ENCODE results near the gene SLC25A4.

The SLC25A4 gene

DNA sequence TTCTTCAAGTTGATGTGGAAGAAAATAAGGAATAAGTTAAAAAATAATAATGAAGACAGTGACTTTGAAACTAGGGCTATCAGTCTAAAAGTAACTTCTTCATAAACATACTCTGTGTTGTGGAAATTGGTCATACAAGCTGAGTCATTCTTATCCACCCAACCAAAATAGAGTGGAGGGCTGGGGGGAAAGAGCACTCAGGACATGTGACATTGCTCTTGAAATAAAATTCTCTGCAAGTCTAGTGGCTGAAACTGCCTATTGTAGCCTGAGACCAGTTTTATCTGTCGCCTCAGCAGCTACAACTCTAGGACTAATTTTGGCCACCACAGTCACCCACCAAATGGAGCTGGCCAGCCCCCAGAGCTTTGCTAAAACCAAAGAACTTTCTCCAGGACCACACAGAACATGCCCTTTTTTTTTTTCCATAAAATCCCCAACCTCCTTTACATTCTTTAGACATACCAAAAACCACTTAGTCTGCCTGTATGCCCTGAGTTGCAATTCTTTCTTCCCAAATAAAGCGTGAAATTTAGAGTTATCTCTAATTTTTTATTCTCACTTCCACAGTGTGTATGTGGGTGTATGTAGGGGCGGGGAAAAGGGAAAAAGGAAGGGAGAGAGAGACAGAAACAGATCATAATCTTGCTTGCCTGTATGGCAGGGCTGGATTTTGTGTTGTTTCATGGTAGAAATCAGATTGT lies 23.0 kb upstream of the SLC25A4 start:
- DNase-seq (ENCODE audit: low read depth): no peak
- TF ChIP-seq, protein P1, sequence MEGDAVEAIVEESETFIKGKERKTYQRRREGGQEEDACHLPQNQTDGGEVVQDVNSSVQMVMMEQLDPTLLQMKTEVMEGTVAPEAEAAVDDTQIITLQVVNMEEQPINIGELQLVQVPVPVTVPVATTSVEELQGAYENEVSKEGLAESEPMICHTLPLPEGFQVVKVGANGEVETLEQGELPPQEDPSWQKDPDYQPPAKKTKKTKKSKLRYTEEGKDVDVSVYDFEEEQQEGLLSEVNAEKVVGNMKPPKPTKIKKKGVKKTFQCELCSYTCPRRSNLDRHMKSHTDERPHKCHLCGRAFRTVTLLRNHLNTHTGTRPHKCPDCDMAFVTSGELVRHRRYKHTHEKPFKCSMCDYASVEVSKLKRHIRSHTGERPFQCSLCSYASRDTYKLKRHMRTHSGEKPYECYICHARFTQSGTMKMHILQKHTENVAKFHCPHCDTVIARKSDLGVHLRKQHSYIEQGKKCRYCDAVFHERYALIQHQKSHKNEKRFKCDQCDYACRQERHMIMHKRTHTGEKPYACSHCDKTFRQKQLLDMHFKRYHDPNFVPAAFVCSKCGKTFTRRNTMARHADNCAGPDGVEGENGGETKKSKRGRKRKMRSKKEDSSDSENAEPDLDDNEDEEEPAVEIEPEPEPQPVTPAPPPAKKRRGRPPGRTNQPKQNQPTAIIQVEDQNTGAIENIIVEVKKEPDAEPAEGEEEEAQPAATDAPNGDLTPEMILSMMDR (IDR thresholded peaks at IDR 0.05; ENCODE audit: control insufficient read depth, extremely low read depth, insufficient read depth): no peak
- H3K4me3 ChIP-seq (ENCODE audit: low read depth, low read length): no peak overlapping the region

DNA sequence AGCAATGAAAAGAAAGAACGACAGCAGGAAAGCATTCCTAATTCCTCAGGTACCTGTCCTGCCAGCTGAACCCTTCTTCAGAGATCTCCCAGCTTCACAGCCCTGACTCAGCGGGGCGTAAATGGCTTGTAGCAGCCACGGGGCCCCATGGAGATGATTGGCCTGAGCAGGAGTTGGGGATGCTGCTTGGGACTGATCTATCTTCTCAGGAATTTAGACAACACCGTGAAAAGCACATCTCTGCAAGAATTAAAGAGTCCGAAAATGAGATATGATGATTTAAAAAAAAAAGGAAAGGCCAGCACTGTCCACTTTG lies 22.5 kb upstream of the SLC25A4 start:
- DNase-seq (ENCODE audit: low read depth): no peak
- H3K4me3 ChIP-seq (ENCODE audit: low read depth, low read length): no peak overlapping the region
- TF ChIP-seq, protein P1 (IDR thresholded peaks at IDR 0.05; ENCODE audit: control insufficient read depth, extremely low read depth, insufficient read depth): no peak

DNA sequence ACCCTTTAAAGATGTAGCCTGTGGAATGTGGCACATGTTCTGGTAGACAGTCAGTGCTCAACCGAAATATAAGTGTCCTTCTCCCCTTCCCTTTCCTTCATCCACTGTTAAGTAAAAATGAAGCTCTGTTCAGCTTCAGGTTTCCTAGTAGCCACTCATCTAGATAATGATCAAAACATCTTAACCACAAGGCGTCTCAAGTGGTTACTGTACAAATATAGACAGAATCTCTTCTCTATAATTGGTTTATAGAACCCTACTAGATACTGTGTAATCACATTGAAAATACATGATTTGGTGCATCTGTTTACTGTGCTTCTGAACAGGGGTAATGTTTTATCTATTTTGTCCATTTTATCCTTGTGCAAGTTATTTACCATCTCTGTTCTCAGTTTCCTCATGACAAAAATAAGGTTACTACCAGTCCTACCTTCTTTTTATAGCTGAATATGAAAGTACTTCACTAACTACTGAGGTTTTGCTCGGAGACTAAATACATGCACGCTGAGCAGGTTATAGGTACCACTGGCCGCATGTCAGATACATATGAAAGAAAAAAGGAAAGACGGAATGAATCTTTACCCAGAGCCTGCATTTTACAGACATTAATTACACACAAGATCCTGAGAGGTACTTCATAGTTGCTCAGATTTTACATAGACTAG lies 20.3 kb upstream of the SLC25A4 start:
- TF ChIP-seq, protein P1 (IDR thresholded peaks at IDR 0.05; ENCODE audit: control insufficient read depth, extremely low read depth, insufficient read depth): no peak
- H3K4me3 ChIP-seq (ENCODE audit: low read depth, low read length): no peak overlapping the region
- DNase-seq (ENCODE audit: low read depth): no peak

DNA sequence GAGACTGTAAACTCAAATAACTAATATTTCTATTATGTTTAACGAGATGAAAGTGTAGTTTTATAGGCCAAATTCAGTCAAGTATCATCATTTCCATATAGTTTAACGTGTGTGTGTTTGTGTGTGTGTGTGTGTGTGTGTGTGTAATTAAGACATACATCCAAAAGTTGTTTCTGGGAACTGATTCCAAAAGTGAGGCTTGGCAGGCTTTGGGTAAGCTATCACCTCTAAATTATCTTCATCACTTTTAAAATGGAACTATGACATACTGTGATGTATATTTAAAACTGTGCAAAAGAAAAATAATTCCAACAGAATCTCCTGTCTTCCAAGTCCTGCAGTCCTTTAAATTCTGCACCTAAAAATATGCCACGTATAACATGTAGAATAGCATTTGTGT lies 19.1 kb upstream of the SLC25A4 start:
- TF ChIP-seq, protein P1 (IDR thresholded peaks at IDR 0.05; ENCODE audit: control insufficient read depth, extremely low read depth, insufficient read depth): no peak
- no peak for DNase-seq (ENCODE audit: low read depth)
- no peak overlapping the region for H3K4me3 ChIP-seq (ENCODE audit: low read depth, low read length)

DNA sequence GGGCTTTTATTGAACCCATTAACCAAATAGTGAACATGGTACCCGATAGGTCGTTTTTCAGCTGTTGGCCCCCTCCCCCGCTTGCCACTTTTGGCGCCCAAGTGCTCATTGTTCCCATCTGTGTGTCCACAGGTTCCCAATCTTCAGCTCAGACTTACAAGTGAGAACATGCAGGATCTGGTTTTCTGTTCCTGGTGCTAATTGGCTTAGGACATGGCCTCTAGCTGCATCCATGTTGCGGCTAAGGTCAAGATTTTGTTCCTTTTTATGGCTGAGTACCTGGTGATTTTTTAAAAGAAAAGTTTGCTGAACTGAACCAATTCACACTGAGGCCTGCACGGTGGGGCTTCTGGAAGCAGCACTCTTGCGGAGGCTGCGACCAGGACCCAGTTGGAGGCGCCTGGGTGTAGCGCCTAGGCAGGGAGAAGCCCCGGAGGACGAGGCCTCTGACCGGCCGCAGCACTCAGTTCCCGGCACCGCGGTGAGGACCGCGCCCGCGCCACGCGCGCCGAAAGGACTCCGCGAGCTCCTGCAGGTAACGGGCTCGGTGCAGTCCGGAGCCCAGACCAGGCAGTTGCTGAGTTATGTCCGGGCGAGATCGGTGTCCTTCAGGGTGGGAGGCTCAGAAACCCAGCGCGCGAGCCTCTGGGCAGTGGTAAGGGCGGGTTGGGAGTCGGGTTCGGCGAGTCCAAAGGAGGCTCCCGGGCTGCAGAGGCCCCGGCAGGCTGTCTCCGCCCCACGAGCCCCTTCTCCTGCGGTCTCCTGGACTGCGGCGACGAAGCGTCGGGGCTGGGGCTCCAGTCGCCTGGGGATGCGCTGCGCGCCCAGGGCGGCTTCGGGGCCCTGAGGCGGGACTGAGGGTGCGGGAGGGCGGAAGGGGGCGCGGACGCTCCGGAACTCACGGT lies 15.8 kb upstream of the SLC25A4 start:
- TF ChIP-seq, protein P1 (IDR thresholded peaks at IDR 0.05; ENCODE audit: control insufficient read depth, extremely low read depth, insufficient read depth): no peak
- no peak for DNase-seq (ENCODE audit: low read depth)
- no peak overlapping the region for H3K4me3 ChIP-seq (ENCODE audit: low read depth, low read length)

DNA sequence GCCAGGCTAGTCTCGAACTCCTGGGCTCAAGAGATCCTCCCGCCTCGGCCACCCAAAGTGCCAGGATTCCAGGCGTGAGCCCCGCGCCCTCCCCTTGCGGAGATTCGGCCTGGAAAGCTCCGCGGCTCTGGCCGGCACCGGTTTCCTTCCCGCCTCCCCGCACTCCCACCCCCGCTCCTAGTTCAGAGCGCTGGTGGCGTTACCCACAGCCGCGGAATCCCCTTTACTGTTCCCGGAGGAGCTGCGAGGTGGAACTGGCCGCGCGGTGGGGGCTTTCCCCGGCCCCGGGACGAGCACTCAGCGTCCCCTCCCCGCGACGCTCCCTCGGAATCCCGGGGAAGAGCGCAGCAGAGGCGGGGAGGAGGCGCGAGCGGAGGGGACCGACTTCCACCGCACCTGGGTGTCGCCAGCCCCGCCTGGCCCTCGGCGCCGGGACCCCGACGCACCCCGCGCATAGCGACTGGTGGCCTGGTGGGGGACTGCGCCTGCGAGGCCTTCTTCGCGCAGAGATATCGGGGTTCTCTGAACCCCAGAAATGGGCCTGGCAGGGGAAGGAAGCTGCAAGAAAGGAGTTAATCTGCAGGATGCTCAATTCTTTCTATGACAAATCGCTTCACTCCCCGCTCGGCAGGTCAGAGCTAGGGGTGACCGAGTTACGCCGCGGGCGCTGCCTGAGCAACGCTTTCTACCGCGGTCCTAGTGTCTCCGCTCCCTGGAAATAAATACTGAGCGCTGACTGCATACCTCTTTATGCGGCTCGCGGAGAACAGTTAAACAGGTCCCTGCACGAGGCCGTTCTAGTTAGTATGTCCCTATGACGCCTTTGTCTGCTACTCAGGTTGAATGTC lies 14.6 kb upstream of the SLC25A4 start:
- H3K4me3 ChIP-seq (ENCODE audit: low read depth, low read length): no peak overlapping the region
- TF ChIP-seq, protein P1 (IDR thresholded peaks at IDR 0.05; ENCODE audit: control insufficient read depth, extremely low read depth, insufficient read depth): no peak
- no peak for DNase-seq (ENCODE audit: low read depth)
